Ammon's horn (tissue), 1 donor: ENCODE data around the gene SNX27.
"Not testable (repeated sequence)": the region's sequence is repeated elsewhere in the genome, so short reads cannot be mapped to it uniquely, and the experiment has no call there.

Experiments used
- DNase-seq: peaks from one replicate; pipeline ENCODE4 v3.0.0-alpha.2; 2016; ENCODE audit warnings: low spot score

Gene SNX27

DNA sequence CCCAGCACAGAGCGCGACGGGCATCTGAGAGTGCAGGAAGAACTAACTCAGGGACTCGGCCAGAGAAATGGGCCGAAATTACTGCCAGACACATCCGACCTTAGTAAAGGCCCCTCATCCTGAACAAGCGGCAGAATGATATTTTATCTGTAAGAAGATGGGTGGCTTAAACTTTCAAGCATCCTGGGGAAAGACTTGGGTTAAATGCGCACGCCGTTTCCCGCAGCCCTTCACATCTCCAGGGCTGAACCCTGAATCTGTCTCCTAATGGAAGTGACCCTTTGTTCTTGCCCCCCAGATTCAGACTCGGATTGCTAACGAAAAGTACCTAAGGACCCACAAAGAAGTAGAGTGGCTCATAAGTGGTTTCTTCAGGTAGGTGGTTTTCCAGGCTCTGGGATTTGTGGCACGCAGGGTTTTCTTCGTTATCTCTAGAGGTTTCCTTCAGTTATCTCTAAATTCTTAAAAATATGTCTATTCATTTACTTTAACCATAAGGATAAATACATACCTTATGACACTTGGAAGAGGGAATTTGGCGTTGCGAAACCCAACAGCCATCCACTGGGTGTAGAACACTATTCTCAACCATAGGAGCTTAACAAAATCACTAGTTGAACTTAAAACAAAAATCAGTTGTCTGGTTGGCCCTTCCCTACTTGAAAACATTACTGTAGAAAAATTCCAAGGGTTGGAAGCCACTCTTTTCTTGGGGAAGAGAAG, 110.1 kb downstream of the SNX27 start:
- no peak for DNase-seq

DNA sequence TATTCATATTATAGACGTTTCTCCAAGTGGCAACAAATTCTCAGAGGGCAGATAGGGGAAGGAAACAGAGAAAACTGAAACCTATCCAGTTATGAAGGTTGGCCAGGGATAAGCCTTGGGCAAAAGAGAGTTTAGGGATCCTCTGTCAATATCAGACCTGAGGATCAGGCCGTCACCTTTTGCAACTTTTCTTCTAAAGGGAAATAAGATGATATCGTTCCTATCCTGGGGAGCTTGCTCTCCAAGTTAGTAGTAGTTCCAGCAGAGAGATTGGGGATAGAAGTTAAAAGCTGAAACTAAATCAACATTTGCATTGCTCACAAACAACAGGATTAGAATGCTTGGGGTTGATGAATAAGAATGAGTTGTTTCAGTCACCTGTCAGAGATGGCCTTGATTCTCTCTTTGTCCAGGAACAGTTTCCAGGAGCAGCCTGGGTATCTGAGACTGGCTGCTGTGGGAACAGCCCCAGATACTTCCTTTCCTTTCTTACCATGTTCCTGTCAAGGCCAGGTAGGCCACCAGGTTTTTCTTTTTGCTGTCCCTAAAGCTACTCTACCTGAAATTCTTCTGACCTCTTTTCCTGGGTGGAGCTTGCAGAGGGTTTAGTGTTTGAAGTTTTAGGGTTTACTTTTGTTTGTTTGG, 112.0 kb downstream of the SNX27 start:
- DNase-seq, result no peak

DNA sequence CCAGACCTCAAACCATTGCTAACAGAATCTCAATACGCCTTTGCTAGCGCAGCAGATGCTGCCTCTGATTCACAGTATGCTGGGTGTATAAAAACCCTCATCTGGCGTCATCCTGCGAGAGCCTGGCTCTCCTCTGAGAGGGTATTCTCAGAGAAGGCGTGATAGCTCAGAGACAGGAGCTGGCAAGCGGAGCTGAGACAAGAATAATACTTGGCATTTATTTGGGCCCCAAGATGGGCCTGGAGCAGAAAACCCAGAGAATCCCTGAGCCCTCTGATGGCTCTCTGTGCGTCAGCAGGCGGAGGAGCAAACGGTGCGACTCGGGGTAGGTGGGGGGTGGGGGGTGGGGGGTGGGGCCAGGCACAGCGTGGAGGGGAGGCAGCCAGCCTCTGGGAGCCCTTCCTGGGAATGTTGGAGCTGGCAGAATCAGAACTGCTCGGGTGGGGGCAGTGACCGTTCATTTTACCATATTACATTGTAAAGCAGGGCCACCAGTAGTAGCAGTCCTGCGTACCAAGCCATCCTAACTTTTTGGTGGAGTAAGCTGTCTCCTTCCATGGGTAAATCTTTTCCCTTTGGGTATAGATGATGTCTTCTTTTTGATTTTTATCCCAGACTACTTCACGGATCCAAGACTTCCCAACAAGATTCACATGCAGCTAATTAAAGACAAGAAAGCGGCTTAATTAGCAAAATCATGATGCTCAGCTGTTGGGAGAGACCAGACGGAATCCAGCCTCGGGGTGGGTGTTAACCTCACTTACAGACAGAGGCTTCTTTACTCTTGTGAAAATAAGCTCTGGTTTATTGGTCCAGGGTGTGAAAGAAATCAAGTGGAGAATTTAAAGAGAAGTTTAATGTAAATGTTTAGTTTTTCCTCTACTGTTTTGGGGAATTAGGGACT, 116.6 kb downstream of the SNX27 start:
- DNase-seq, result peak; percentile 80

DNA sequence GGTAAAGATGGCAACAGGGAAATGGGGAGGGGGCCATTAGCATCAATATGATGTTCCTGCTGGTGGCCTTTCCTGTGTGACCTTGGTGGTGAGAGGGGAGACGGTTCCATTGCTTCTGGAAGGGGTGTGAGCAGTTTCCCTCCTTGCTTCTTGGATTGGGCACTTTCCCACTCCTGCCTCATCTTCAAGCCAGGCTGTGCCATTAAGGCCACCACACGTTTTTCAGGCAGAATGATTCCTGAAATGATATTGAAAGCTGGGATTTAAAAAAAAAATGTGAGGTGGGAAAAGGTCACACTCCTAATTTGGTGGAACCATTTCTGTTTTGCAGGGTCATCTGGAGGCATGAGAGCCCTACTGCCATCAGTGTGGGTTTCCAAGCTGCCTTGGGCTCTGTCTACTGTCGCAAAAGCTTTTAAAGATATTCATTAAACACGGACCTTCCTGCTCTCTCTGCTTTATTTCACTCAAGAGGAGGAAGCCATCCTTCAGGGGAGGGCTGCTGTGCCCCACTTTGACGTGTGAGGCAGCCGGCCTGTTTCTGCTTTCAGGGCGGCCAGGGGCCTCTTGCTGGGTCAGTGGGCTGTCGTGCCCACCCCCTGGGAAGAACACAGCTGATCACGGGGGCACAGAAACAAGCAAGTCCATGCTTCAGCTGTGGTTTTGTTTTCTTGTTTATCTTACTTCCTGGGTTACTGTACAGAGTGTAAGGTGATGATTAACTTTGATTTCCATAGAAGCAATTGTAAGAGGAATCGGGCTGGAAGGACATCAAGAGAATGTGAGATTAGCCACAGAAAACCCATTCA, 117.5 kb downstream of the SNX27 start:
- DNase-seq, result no peak

DNA sequence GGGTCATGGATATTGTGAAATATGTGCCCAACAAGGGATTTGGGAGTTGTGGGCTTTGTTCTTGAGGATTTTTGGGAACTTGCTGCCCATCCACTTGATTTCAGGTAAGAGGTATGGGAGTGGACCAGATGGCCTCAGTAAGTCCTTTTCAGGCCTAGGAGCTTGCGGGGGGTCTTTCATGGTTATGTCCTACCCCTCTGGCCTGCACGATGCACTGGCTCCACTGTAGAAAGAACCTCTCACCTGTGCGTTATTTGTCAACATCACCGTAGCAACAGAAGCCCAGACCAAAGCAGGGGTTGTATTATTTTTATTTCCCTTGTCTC, 118.1 kb downstream of the SNX27 start:
- DNase-seq, result no peak

DNA sequence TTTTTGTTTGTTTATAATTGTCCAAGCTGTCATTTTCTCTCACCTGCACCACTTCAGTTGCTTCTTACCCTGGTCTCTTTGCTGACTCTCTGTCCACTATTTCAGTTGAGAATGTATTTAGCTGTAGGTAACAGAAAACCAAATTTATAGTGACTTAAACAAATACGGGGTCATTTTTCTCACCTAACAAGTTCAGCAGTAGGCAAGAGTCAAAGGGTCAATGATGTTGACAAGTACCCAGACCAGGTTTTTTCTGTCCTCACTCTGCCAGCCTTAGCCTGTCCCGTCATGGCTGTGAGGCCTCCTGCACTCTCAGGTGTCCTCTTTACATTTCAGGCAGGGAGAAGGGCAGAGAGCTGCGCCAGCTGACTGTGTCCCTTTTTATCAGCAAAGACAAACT, 121.3 kb downstream of the SNX27 start:
- no peak for DNase-seq

DNA sequence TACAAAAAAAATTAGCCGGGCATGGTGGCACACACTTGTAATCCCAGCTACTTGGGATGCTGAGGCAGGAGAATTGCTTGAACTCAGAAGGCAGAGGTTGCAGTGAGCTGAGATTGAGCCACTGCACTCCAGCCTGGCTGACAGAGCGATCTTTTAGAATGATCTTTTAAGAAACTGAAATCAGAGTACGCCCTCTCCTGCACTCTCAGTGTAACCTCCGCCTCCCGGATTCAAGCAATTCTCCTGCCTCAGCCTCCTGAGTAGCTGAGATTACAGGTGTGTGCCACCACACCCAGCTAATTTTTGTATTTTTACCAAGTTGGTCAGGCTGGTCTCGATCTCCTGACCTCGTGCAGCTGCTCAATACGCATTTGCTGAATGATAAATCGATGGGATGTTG, 122.1 kb downstream of the SNX27 start:
- not testable (repeated sequence) for DNase-seq

DNA sequence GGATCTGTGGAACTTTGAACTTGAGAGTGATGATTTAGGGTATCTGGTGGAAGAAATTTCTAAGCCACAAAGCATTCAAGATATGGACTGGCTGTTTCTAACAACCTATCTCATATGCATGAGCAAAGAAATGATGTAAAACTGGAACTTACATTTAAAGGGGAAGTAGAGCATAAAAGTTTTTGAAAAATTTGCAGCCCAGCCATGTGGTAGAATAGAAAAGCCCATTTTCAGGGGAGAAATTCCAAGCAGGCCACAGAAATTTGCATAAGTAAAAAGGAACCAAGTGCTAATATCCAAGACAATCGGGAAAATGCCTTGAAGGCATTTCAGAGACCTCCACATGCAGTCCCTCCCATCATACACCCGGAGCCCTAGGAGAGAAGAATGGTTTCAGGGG, 125.2 kb downstream of the SNX27 start:
- DNase-seq, result no peak

DNA sequence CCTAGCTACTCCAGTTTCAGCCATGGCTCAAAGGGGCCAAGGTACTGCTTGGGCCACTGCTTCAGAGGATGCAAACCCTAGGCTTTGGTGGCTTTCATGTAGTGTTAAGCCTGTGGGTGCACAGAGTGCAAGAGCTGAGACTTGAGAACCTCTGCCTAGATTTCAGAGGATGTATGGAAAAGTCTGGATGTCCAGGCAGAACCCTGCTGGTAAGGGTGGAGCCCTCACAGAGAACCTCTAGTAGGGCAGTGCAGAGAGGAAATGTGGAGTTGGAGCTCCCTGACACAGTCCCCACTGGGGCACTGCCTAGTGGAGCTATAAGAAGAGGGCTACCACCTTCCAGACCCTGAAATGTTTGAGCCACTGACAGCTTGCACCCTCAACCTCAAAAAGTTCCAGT, 125.6 kb downstream of the SNX27 start:
- no peak for DNase-seq

DNA sequence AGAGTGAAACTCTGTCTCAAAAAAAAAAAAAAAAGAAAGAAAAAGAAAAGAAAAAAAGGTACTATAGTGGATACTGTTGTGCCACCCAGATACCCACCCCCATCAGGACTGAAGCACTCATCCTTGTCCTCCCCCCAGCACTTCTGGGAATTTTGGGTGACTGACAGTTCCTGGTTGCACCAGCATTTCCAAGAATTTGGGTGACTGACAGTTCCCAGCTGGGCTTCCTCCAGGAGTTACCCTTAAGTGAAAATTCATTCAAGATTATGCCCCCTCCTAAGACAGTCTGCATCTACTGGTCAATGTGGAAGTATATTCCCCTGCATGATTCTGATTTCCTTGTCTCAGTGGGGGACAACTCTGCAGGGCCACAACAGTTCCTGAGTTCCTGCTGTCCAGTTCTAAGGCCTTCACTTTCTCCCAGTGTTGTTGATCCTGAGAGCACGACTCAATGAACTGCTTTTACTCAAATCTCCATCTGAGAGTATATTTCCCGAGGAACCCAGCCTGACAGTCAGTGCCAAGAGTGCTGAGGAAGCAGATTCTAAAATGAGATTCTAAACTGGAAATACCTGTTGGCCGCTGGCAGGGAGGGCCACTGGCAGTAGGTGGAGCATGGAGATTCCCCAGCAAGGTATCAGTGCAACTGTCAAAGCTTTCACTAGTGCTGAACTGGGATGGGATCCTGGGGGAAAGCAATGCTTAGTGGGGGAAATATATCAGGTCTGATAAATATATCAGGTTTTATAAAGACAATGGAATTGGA, 127.9 kb downstream of the SNX27 start:
- DNase-seq, result no peak

DNA sequence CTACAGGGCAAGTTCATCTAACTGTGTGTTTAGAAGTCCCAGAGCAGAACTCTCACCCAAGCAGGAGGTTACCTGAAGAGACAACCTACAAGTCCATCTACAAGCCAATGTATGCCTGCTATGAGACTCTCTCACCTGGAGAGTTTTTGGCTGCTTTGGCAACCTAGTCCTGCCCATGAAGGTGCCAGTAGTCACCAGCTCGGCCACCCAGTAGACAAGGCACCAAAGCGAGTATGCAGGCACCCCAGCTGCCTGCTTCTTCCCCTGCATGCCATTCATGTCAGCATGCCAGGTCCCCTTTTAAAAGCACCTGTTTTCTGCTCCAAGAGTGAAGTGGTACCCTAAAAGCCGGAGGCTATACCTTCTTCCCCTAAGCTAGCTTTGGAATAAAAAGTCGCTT, 129.7 kb downstream of the SNX27 start:
- no peak for DNase-seq
